GM23338 (cell line): ENCODE results near the gene MPPED1.

Experiments
- POLR2AphosphoS5 ChIP-seq: IDR thresholded peaks from 2 replicates; pipeline ENCODE4 v1.6.1; 2016; ENCODE audit warnings: antibody characterized with exemption, low read depth
- ZNF331 ChIP-seq: fragments of 250-450 bp; sonication (Bioruptor Pico); IDR thresholded peaks from 2 replicates; pipeline ENCODE4 v1.5.0; 2020; ENCODE audit warnings: low read depth, mild to moderate bottlenecking, moderate library complexity
- TF ChIP-seq, protein P1 (sequence below), 2 experiments: fragments of 200-600 bp in 1 of 2; sonication (generic) in 1 of 2; conservative IDR thresholded peaks; 2 replicates each; pipeline versions ENCODE4 v1.5.1 to v1.6.1; 2016 to 2017; ENCODE audit warnings: antibody characterized with exemption in 2 of 2, low read depth in 2 of 2, mild to moderate bottlenecking in 2 of 2, moderate library complexity in 1 of 2
- TF ChIP-seq, protein P2 (sequence below): IDR thresholded peaks from one replicate; pipeline ENCODE4 v1.6.1; 2018; ENCODE audit warnings: antibody characterized with exemption; ENCODE audit not compliant: unreplicated experiment

DNA sequence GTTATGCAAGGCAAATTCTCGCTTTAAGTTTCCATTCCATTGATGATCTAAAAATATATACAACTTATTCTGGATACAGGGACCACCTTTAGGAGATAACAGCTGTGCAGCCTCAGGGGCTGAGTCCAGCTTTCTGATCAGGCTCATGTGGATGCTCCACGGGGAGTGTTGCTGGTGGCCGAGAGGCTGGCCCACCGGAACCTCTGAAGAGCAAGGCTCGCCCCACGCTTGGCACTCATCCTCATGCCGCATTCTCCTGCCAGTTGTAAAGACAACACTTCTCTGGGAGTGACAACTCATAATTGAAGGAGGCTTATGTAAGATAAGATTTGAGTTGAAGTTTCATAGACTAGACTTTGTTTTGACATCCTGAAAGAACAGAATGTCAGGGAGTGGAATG lies 123.5 kb downstream of the MPPED1 start:
- TF ChIP-seq, protein P1, sequence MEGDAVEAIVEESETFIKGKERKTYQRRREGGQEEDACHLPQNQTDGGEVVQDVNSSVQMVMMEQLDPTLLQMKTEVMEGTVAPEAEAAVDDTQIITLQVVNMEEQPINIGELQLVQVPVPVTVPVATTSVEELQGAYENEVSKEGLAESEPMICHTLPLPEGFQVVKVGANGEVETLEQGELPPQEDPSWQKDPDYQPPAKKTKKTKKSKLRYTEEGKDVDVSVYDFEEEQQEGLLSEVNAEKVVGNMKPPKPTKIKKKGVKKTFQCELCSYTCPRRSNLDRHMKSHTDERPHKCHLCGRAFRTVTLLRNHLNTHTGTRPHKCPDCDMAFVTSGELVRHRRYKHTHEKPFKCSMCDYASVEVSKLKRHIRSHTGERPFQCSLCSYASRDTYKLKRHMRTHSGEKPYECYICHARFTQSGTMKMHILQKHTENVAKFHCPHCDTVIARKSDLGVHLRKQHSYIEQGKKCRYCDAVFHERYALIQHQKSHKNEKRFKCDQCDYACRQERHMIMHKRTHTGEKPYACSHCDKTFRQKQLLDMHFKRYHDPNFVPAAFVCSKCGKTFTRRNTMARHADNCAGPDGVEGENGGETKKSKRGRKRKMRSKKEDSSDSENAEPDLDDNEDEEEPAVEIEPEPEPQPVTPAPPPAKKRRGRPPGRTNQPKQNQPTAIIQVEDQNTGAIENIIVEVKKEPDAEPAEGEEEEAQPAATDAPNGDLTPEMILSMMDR (conservative IDR thresholded peaks at IDR 0.05; ENCODE audit: low read depth in 2 of 2), result no peak
- TF ChIP-seq POLR2AphosphoS5 (no peak), ZNF331 (CRISPR knock-in tag) (no peak)
- TF ChIP-seq, protein P2, sequence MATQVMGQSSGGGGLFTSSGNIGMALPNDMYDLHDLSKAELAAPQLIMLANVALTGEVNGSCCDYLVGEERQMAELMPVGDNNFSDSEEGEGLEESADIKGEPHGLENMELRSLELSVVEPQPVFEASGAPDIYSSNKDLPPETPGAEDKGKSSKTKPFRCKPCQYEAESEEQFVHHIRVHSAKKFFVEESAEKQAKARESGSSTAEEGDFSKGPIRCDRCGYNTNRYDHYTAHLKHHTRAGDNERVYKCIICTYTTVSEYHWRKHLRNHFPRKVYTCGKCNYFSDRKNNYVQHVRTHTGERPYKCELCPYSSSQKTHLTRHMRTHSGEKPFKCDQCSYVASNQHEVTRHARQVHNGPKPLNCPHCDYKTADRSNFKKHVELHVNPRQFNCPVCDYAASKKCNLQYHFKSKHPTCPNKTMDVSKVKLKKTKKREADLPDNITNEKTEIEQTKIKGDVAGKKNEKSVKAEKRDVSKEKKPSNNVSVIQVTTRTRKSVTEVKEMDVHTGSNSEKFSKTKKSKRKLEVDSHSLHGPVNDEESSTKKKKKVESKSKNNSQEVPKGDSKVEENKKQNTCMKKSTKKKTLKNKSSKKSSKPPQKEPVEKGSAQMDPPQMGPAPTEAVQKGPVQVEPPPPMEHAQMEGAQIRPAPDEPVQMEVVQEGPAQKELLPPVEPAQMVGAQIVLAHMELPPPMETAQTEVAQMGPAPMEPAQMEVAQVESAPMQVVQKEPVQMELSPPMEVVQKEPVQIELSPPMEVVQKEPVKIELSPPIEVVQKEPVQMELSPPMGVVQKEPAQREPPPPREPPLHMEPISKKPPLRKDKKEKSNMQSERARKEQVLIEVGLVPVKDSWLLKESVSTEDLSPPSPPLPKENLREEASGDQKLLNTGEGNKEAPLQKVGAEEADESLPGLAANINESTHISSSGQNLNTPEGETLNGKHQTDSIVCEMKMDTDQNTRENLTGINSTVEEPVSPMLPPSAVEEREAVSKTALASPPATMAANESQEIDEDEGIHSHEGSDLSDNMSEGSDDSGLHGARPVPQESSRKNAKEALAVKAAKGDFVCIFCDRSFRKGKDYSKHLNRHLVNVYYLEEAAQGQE, result no peak
